ENCODE data around the gene RFT1. TPM values are rescaled to one million over a fixed set of nuclear protein-coding genes. Genes with fewer than 3 reads are reported as not detected.

Gene RFT1
- total RNA-seq, 4 donors from 2014 or later: 14.4 to 17.7 (median 16.2) TPM

- Histone ChIP-seq H3K4me1 (no peaks in the 10 kb centered on the region), H3K9me3 (no peaks in the 10 kb centered on the region), H3K4me3 (replicated peaks in 1 of 3) (no peak overlapping the region), H3K36me3 (peaks cover 19 to 28% of the 10 kb centered on the region in 2 donors), H3K27me3 (no peaks in the 10 kb centered on the region), H3K27ac (no peak overlapping the region)
- 74 to 83% methylated on average over 6 of the region's 6 CpGs for WGBS, 2 donors
- TF ChIP-seq, protein P1, sequence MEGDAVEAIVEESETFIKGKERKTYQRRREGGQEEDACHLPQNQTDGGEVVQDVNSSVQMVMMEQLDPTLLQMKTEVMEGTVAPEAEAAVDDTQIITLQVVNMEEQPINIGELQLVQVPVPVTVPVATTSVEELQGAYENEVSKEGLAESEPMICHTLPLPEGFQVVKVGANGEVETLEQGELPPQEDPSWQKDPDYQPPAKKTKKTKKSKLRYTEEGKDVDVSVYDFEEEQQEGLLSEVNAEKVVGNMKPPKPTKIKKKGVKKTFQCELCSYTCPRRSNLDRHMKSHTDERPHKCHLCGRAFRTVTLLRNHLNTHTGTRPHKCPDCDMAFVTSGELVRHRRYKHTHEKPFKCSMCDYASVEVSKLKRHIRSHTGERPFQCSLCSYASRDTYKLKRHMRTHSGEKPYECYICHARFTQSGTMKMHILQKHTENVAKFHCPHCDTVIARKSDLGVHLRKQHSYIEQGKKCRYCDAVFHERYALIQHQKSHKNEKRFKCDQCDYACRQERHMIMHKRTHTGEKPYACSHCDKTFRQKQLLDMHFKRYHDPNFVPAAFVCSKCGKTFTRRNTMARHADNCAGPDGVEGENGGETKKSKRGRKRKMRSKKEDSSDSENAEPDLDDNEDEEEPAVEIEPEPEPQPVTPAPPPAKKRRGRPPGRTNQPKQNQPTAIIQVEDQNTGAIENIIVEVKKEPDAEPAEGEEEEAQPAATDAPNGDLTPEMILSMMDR (IDR thresholded peaks at IDR 0.05): no peak
- TF ChIP-seq POLR2A (IDR thresholded peaks at IDR 0.05): no peak
- no peak for DNase-seq
- intact Hi-C loops (cut with DNase I): no loop called here
Measured at GRCh38 chr3:53102601-53103147, 27.6 kb downstream of the RFT1 start.

GRCh38 chr3:53101956-53102355, 28.3 kb downstream of the RFT1 start:
- no peaks in the 10 kb centered on the region for H3K27me3 ChIP-seq
- intact Hi-C loops (cut with DNase I): no loop called here
- peaks cover 19 to 28% of the 10 kb centered on the region in 2 donors for H3K36me3 ChIP-seq
- no peaks in the 10 kb centered on the region for H3K9me3 ChIP-seq
- no peak overlapping the region for H3K27ac ChIP-seq
- no peaks in the 10 kb centered on the region for H3K4me1 ChIP-seq
- 95% methylated on average over 12 of the region's 12 CpGs for WGBS, 2 donors
- TF ChIP-seq, protein P1 (IDR thresholded peaks at IDR 0.05): no peak
- TF ChIP-seq POLR2A (IDR thresholded peaks at IDR 0.05): no peak
- DNase-seq: no peak
- no peak overlapping the region for H3K4me3 ChIP-seq (replicated peaks in 1 of 3)

GRCh38 chr3:53100818-53101466, 29.3 kb downstream of the RFT1 start:
- Histone ChIP-seq H3K27me3 (no peaks in the 10 kb centered on the region), H3K36me3 (peaks cover 19 to 28% of the 10 kb centered on the region in 2 donors), H3K4me1 (no peaks in the 10 kb centered on the region), H3K4me3 (replicated peaks in 1 of 3) (no peak overlapping the region), H3K27ac (no peak overlapping the region), H3K9me3 (no peaks in the 10 kb centered on the region)
- intact Hi-C loops (cut with DNase I): no loop called here
- DNase-seq: no peak
- no peak for TF ChIP-seq POLR2A (IDR thresholded peaks at IDR 0.05)
- TF ChIP-seq, protein P1 (IDR thresholded peaks at IDR 0.05): no peak
- WGBS, 2 donors: 86 to 88% methylated on average over 12 of the region's 12 CpGs

DNA sequence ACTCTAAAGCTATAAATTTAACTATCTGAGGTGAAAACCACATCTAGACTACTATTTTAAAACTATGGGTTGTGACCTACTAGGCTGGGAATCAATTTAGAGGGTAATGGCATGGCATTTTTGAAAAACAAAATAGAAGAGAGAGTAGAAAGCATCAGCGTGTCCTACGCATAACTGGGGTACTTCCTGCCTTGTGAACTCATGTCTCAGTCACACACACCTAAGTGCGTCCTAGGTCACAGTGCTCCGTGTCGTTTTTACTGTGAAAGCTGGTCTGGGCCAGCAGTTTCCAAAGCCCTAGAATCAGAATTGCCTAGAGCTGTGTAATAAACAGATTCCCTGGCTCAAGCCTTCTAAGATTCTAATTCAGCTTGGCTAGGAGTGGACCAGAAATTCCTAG, 32.3 kb downstream of the RFT1 start:
- peaks cover 16 to 20% of the 10 kb centered on the region in 2 donors for H3K36me3 ChIP-seq
- intact Hi-C loops (cut with DNase I): no loop called here

GRCh38 chr3:53092942-53093341, 37.3 kb downstream of the RFT1 start:
- Histone ChIP-seq H3K27me3 (no peaks in the 10 kb centered on the region), H3K4me1 (no peaks in the 10 kb centered on the region), H3K4me3 (replicated peaks in 1 of 3) (no peak overlapping the region), H3K36me3 (peaks cover 12 to 21% of the 10 kb centered on the region in 2 donors), H3K27ac (no peak overlapping the region), H3K9me3 (no peaks in the 10 kb centered on the region)
- intact Hi-C loops (cut with DNase I): no loop called here
- 78 to 87% methylated on average over 2 of the region's 2 CpGs for WGBS, 2 donors
- TF ChIP-seq, protein P1 (IDR thresholded peaks at IDR 0.05): no peak
- no peak for DNase-seq

More for the DNA sequence above, 32.3 kb downstream of the RFT1 start:
- Histone ChIP-seq H3K4me1 (no peaks in the 10 kb centered on the region), H3K27me3 (no peaks in the 10 kb centered on the region), H3K9me3 (no peaks in the 10 kb centered on the region), H3K4me3 (replicated peaks in 1 of 3) (no peak overlapping the region), H3K27ac (no peak overlapping the region)
- DNase-seq: no peak
- TF ChIP-seq, protein P1 (IDR thresholded peaks at IDR 0.05): no peak
- no peak for TF ChIP-seq POLR2A (IDR thresholded peaks at IDR 0.05)
- WGBS, 2 donors: 89 to 94% methylated on average over 5 of the region's 5 CpGs
